Measurements from ENCODE around the gene CFAP74.

GRCh38 chr1:2003541-2004131 lies at the start of gene CFAP74:
- TF ChIP-seq GATA3 (IDR thresholded peaks at IDR 0.05; ENCODE audit: low read depth, low read length) (no peak), GATA2 (IDR thresholded peaks at IDR 0.05; ENCODE audit: low read depth, low read length) (no peak)
